Sigmoid colon (tissue), 7 donors: ENCODE measurements around the gene TTC12. TPM values are rescaled to one million over a fixed set of nuclear protein-coding genes. Genes with fewer than 3 reads are reported as not detected.

ENCODE experiments used
- DNase-seq: peaks from one replicate; pipeline ENCODE4 v3.0.0-alpha.2; 2019
- H3K27ac ChIP-seq, 4 donors: fragments of 200-600 bp; sonication (generic); one replicate each; pipeline ENCODE4 v1.5.1; 2016 to 2019; ENCODE audit warnings: mild to moderate bottlenecking in 1 of 4
- H3K27me3 ChIP-seq, 3 donors: fragments of 200-600 bp; sonication (generic); one replicate each; pipeline ENCODE4 v1.5.1; 2019; ENCODE audit warnings: mild to moderate bottlenecking in 1 of 3
- H3K36me3 ChIP-seq, 4 donors: fragments of 200-600 bp; sonication (generic); one replicate each; pipeline ENCODE4 v1.5.1; 2016 to 2019
- H3K4me1 ChIP-seq, 4 donors: fragments of 200-600 bp; sonication (generic); one replicate each; pipeline ENCODE4 v1.5.1; 2017 to 2019
- H3K4me3 ChIP-seq, 4 donors: fragments of 200-600 bp; sonication (generic); one replicate each; pipeline ENCODE4 v1.5.1; 2017 to 2019; ENCODE audit warnings: mild to moderate bottlenecking in 2 of 4, moderate library complexity in 1 of 4
- H3K9me3 ChIP-seq, 4 donors: fragments of 200-600 bp in 3 of 4; sonication (generic) in 3 of 4; one replicate each; pipeline versions ENCODE4 v1.5.1 to v1.6.1; 2013 to 2019
- CTCF ChIP-seq, 4 experiments: fragments of 450-650 bp in 3 of 4; fragments of 200-600 bp in 1 of 4; IDR thresholded peaks; one replicate each; pipeline ENCODE4 v1.5.1; 2016 to 2019; ENCODE audit warnings: antibody characterized with exemption in 4 of 4, mild to moderate bottlenecking in 3 of 4, moderate library complexity in 2 of 4
- EP300 ChIP-seq, 4 donors: sonication (generic); formaldehyde crosslinking; IDR thresholded peaks; one replicate each; pipeline ENCODE4 v1.6.1; 2017; ENCODE audit warnings: antibody characterized with exemption in 4 of 4
- POLR2A ChIP-seq, 2 donors: fragments of 450-650 bp; IDR thresholded peaks; one replicate each; pipeline ENCODE4 v1.6.1; 2016; ENCODE audit warnings: antibody characterized with exemption in 2 of 2, mild to moderate bottlenecking in 2 of 2, moderate library complexity in 2 of 2
- POLR2AphosphoS5 ChIP-seq, 4 donors: sonication (generic); formaldehyde crosslinking; IDR thresholded peaks; one replicate each; pipeline ENCODE4 v1.6.1; 2017; ENCODE audit warnings: antibody characterized with exemption in 4 of 4
- WGBS, 2 donors: extraction: QIAGEN DNeasy Blood & Tissue Kit; methylation state at CpG; one replicate each; pipeline ENCODE4 v1.1.7; 2013; 5-methylcytosine and 5-hydroxymethylcytosine counted together
- intact Hi-C: fragments of 100-400 bp; cut with DNase I; formaldehyde crosslinking; loops from one replicate; pipeline ENCODE4 v1.15.1; 2023
- polyA plus RNA-seq, 3 donors: library from polyadenylated mRNA; stranded (reverse); fragments of 200-250 nt; gene quantifications; one replicate each; pipeline ENCODE4 v1.2.3, GENCODE V29; 2013
- total RNA-seq, 4 donors: library from RNA; depleted of rRNA; stranded (reverse); fragments of >200 nt; gene quantifications; one replicate each; pipeline ENCODE4 v1.1.0, GENCODE V29; 2016
- donor health status: healthy with polysubstance abuse.
- donor health status: Bipolar disorder and iron deficiency.
- donor health status: healthy.

Gene TTC12
- total and polyA plus RNA-seq, 7 donors = 3.6 to 22.4 (median 8.9) TPM

GRCh38 chr11:113363996-113364641 lies 49.7 kb downstream of the TTC12 start:
- 76 to 90% methylated on average over 7 of the region's 7 CpGs for WGBS, 2 donors
- TF ChIP-seq POLR2AphosphoS5 (IDR thresholded peaks at IDR 0.05) = no peak
- TF ChIP-seq EP300 (IDR thresholded peaks at IDR 0.05) = no peak
- TF ChIP-seq CTCF (IDR thresholded peaks at IDR 0.05) = no peak
- TF ChIP-seq POLR2A (IDR thresholded peaks at IDR 0.05) = no peak
- peaks cover 5 to 95% (median 21%) of the 10 kb centered on the region in 4 donors for H3K36me3 ChIP-seq
- no peaks in the 10 kb centered on the region for H3K27me3 ChIP-seq
- no peak for DNase-seq
- no peaks in the 10 kb centered on the region for H3K4me1 ChIP-seq
- no peak overlapping the region for H3K4me3 ChIP-seq
- intact Hi-C loops = no loop called here
- no peaks in the 10 kb centered on the region for H3K9me3 ChIP-seq
- H3K27ac ChIP-seq = no peak overlapping the region

- Histone ChIP-seq H3K36me3 (peaks cover 0 to 78% (median 17%) of the 10 kb centered on the region in 4 donors), H3K4me3 (no peak overlapping the region), H3K4me1 (no peaks in the 10 kb centered on the region), H3K27me3 (no peaks in the 10 kb centered on the region), H3K9me3 (no peaks in the 10 kb centered on the region), H3K27ac (no peak overlapping the region)
- whole genome bisulfite sequencing, 2 donors = 68 to 71% methylated on average over 5 of the region's 5 CpGs
- intact Hi-C loops = no loop called here
- TF ChIP-seq POLR2A (IDR thresholded peaks at IDR 0.05) (no peak), EP300 (IDR thresholded peaks at IDR 0.05) (no peak), POLR2AphosphoS5 (IDR thresholded peaks at IDR 0.05) (no peak), CTCF (IDR thresholded peaks at IDR 0.05) (no peak)
- no peak for DNase-seq
Measured at GRCh38 chr11:113365895-113366294, 51.5 kb downstream of the TTC12 start.

- no peak overlapping the region for H3K4me3 ChIP-seq
- H3K4me1 ChIP-seq = no peaks in the 10 kb centered on the region
- TF ChIP-seq POLR2AphosphoS5 (IDR thresholded peaks at IDR 0.05) (no peak), EP300 (IDR thresholded peaks at IDR 0.05) (no peak), POLR2A (IDR thresholded peaks at IDR 0.05) (no peak), CTCF (IDR thresholded peaks at IDR 0.05) (no peak)
- DNase-seq = no peak
- 83 to 87% methylated on average over 3 of the region's 3 CpGs for WGBS, 2 donors
- H3K9me3 ChIP-seq = no peaks in the 10 kb centered on the region
- no peak overlapping the region for H3K27ac ChIP-seq
- intact Hi-C loops = no loop called here
- H3K36me3 ChIP-seq = peaks cover 0 to 46% (median 12%) of the 10 kb centered on the region in 4 donors
- no peaks in the 10 kb centered on the region for H3K27me3 ChIP-seq
Measured at GRCh38 chr11:113369411-113369810, 55.0 kb downstream of the TTC12 start.

GRCh38 chr11:113370634-113371033 lies 56.3 kb downstream of the TTC12 start:
- Histone ChIP-seq H3K9me3 (no peaks in the 10 kb centered on the region), H3K4me1 (no peaks in the 10 kb centered on the region), H3K36me3 (peaks cover 0 to 34% (median 1%) of the 10 kb centered on the region in 4 donors), H3K27me3 (no peaks in the 10 kb centered on the region), H3K4me3 (no peak overlapping the region), H3K27ac (no peak overlapping the region)
- TF ChIP-seq POLR2AphosphoS5 (IDR thresholded peaks at IDR 0.05) (no peak), CTCF (IDR thresholded peaks at IDR 0.05) (no peak), EP300 (IDR thresholded peaks at IDR 0.05) (no peak), POLR2A (IDR thresholded peaks at IDR 0.05) (no peak)
- WGBS, 2 donors = 90 to 94% methylated on average over 5 of the region's 5 CpGs
- no peak for DNase-seq
- intact Hi-C loops = no loop called here

- intact Hi-C loops = no loop called here
- no peaks in the 10 kb centered on the region for H3K9me3 ChIP-seq
- no peak overlapping the region for H3K27ac ChIP-seq
- DNase-seq = no peak
- no peaks in the 10 kb centered on the region for H3K27me3 ChIP-seq
- H3K4me3 ChIP-seq = no peak overlapping the region
- H3K4me1 ChIP-seq = no peaks in the 10 kb centered on the region
- TF ChIP-seq EP300 (IDR thresholded peaks at IDR 0.05) (no peak), POLR2A (IDR thresholded peaks at IDR 0.05) (no peak), CTCF (IDR thresholded peaks at IDR 0.05) (no peak), POLR2AphosphoS5 (IDR thresholded peaks at IDR 0.05) (no peak)
- H3K36me3 ChIP-seq = peaks cover 0 to 17% (median 0%) of the 10 kb centered on the region in 4 donors
- WGBS, 2 donors = 89 to 90% methylated on average over 4 of the region's 4 CpGs
Measured at GRCh38 chr11:113372309-113372708, 57.9 kb downstream of the TTC12 start.
